ENCODE measurements around the gene EPGN.

The EPGN gene

GRCh38 chr4:74365761-74366160 is 57.5 kb downstream of the EPGN start:
- CTCF ChIA-PET = interaction anchor here (0.5 to 0.8 kb wide), 3 partner anchors 34 to 1227 kb away, joined by 3 read pairs; no protein-coding TSS in a partner anchor
- POLR2A ChIA-PET (ENCODE audit: low non-redundant PET) = interaction anchor here (0.7 kb wide), 1 partner anchor 197 kb away, joined by 4 read pairs; no protein-coding TSS in a partner anchor
- H3K27ac ChIP-seq = peak overlapping the region; percentile 92

More at GRCh38 chr4:74365761-74366160, 57.5 kb downstream of the EPGN start:
- DNase-seq (ENCODE audit: low spot score) = no peak
- no peak for TF ChIP-seq CTCF (conservative IDR thresholded peaks at IDR 0.05; ENCODE audit: low read depth)
